ENCODE data around the gene TMUB1.

TMUB1 gene

GRCh38 chr7:151032936-151033863 lies 50.1 kb downstream of the TMUB1 start:
- H3K4me2 ChIP-seq (ENCODE audit: low read depth, low read length, poor library complexity, severe bottlenecking), result no peak overlapping the region
- no peaks in the 10 kb centered on the region for H3K9me3 ChIP-seq (ENCODE audit: insufficient read depth, low read length)
- TF ChIP-seq EZH2phosphoT487 (conservative IDR thresholded peaks at IDR 0.05; ENCODE audit: low read length) (no peak), CTCF (IDR thresholded peaks at IDR 0.05; ENCODE audit: insufficient read depth, low read length, poor library complexity, severe bottlenecking) (no peak)
- H3K9me2 ChIP-seq (replicated peaks; ENCODE audit: insufficient read depth, low read length), result no peaks in the 10 kb centered on the region
- H3K27ac ChIP-seq (ENCODE audit: low read depth, low read length), result no peak overlapping the region
- no peak overlapping the region for H3K9ac ChIP-seq (ENCODE audit: low read length)
- H3K36me3 ChIP-seq (ENCODE audit: low read length), result no peaks in the 10 kb centered on the region
- H2AFZ ChIP-seq (ENCODE audit: low read depth, low read length, severe bottlenecking), result no peak overlapping the region
- H4K20me1 ChIP-seq (ENCODE audit: low read depth, low read length), result no peaks in the 10 kb centered on the region
- H3K79me2 ChIP-seq (ENCODE audit: insufficient read depth, low read length), result peaks cover 12% of the 10 kb centered on the region; the same call in 1 of the 2 replicates
- no peak overlapping the region for H3K4me3 ChIP-seq (ENCODE audit: insufficient read depth, low read length, poor library complexity, severe bottlenecking)
- H3F3A ChIP-seq (ENCODE audit: insufficient read depth), result no peaks in the 10 kb centered on the region
- H3K27me3 ChIP-seq (ENCODE audit: low read length), result no peaks in the 10 kb centered on the region

All from SU-DHL-6 (cell line).